HG02840 (cell line): ENCODE data around the gene SCNN1B.

Experiments
- ATAC-seq: cut with Tn5 transposase; IDR thresholded peaks from one replicate; pipeline ENCODE4 v1.9.1; 2021; ENCODE audit warnings: mild to moderate bottlenecking, moderate library complexity, moderate number of reproducible peaks; ENCODE audit not compliant: unreplicated experiment, low FRiP score

The SCNN1B gene

DNA sequence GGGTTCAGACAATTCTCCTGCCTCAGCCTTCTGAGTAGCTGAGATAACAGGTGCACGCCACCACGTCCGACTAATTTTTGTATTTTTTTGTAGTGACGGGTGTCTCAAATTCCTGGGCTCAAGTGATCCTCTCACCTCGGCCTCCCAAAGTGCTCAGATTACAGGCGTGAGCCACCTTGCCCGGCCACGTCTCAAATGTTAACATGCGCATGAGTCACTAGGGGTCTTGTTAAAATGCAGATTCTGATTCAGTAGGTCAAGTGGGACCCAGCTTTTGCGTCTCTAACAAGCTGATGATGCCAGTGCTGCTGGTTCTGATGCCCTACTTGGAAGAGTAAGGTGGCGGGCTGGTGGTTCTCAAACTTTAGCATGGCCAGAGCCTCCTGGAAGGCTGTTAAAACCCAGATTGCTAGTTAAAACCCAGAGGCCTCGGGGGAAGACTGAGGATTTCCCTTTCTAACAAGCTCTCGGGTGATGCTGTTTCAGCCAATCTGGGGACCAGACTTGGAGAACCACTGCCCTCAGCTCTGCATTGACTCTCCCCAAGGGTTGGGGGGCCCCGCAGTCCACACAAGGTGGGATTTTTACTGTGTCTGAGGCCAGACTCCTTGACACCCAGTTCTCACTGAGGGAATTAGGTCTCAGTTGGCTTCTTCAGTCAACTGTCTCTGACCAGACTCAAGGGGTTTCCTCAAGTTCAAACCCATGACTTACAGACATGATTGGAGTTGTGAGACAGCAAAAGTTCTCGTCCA is 17.9 kb downstream of the SCNN1B start:
- ATAC-seq = no peak

DNA sequence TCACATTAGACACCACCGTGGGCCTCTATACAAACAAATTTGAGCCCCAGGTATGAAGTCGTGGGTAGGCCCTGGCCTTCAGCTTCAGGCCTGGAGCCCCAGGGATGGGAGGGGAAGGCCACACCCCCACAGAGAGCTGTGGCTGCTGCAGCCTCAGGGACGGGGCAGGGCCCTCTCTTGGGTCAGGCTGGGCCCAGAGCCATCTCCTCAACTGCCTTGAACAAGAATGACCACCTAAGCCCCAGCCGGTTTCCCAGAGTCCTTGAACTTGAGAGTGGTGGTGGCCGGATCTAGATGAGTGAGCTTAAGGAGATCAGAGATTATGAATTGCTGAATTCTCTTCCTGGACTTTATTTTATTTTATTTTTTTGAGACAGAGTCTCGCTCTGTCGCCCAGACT is 18.6 kb downstream of the SCNN1B start:
- no peak for ATAC-seq

DNA sequence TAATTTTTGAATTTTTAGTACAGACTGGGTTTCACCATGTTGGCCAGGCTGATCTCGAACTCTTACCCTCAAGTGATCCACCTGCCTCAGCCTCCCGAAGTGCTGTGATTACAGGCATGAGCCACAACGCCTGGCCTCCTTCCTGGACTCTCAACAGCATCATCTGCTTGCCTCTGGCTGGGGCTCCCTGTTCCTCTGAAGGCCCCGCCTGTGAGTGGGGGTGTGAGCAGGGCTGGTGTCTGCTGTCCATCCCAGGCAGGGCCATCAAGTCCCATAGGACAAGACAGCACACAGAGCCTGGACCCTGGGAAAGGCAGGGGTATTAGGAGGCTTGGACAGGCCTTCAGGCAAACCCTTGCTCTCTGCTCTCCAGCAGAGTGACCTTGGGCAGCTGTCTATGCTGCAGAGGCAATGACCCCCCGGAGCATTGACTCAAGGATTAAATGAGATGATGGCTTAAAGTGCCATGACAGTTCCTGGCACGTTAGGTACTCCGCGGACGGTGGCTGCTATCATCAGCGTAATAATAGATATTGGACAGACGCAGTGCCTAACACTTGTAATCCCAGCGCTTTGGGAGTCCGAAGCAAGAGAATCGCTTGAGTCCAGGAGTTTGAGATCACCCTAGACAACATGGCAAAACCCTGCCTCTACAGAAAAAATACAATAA is 19.2 kb downstream of the SCNN1B start:
- ATAC-seq = no peak

DNA sequence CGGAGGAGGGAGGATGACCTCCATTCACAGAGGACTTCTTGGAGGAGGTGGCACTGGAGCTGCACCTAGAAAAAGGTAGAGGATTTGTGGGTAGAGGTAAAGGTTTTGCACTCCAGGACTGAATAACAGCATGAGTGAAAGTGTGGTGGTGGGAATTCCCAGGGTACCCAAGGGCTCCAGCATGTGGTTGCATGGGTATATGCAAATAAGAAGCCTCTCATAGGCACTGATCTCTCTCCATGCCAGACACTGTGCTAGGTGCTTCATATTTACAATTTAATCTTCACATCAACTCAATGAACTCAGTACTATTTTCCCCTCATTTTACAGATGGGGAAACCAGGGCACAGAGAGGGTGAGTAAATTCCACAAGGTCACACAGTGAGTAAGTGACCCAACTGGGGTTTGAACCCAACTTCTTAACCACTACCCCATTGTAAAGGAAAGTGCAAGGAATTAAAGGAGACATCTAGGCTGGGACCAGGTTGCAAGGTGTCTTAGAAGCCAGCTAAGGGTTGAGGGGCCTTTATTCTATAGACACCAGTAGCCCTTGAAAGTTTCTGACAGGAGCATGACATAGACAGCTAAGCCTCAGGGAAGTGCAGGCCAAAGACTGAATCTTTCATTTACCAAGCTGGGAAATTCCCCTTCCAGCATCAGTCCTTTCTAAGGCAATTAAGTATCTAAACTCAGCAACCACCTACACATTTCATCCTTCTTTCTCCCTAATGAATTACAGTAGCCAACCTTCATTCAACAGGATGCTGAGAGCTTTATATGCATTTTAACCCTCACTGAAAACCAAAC is 21.3 kb downstream of the SCNN1B start:
- ATAC-seq = no peak

DNA sequence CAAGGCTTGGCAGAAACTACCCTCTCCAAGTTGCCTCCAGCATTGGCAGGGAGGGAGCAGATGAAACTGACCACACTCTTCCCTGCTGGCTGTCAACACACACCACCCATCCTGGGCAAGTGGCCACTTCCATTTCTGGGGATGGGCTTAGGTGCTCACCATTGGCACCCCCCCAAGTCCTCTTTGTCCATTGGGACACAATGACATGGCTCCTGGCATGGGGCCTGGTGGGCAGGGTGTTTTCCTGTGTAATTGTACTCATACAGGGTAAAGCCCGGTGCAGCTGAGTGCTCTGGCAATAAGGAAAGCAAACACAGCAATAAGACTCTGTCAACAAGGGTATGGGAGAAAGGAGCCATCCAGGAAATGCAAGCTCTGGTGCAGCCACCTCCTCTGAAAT is 22.6 kb downstream of the SCNN1B start:
- ATAC-seq = no peak

DNA sequence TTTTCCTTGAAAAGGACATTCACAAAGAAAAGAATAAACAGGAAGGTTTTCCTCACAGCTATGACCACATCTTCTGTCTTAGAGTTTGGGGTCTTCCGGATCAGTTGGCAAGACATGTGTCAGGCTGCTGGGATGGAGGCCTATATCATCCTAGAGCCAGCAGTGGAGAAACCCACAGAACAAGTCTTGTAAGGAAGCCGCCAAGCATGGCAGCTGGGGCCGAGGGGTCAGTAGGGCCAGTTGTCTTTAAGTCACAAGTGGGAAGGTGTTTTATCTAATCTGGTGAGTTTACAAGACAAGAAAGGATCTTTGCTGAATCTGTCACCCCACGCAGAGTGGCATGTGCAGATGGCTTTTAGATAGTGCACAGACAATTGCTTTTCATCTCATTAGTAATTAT is 25.7 kb downstream of the SCNN1B start:
- ATAC-seq = no peak

DNA sequence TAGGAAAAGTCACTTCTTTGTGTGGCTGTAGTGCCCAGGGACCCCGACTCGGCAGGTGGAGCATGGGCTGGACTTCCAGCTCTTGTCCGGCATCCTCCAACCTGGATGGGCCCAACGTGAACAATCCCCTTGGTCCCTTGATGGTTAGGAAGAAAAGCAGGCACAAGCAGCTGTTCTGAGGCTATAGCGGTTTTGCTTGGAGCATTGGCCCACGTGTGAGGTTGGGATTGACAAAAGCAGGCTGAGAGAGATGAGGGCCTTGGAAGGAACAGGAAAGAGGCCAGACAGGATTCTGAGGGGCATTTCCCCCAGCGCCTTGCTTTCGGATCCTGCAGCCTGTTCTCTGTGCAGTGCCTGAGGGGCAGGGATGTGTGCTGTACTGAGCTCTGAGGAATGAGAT is 28.1 kb downstream of the SCNN1B start:
- ATAC-seq = no peak

DNA sequence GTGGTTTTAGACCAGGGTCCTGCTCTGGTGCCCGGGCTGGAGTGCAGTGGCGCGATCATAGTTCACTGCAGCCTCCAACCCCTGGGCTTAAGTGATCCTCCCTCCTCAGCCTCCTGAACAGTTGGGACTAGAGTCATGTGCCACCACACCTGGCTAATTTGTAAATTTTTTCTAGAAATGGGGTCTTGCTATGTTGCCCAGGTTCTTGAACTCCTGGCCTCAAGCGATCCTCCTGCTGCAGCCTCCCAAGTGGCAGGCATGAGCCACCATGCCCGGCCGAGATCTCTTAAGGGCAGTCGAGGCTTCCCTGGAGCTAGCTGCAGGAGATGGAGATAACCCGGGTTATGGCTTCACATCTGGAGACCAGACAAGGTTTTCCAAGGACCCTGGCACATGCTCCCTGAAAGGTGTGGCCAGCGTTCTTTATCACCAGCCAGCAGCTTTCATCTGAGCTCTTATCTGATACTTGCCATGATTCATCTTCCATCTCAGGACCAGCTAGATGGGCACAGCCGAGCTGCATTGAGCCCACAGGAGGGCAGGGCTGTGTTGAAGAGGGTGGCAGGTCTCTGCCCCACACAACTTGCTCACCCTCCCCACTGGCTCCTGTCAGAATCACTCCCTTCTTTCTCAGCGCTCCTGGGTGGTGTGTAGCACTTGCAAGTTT is 28.6 kb downstream of the SCNN1B start:
- no peak for ATAC-seq

DNA sequence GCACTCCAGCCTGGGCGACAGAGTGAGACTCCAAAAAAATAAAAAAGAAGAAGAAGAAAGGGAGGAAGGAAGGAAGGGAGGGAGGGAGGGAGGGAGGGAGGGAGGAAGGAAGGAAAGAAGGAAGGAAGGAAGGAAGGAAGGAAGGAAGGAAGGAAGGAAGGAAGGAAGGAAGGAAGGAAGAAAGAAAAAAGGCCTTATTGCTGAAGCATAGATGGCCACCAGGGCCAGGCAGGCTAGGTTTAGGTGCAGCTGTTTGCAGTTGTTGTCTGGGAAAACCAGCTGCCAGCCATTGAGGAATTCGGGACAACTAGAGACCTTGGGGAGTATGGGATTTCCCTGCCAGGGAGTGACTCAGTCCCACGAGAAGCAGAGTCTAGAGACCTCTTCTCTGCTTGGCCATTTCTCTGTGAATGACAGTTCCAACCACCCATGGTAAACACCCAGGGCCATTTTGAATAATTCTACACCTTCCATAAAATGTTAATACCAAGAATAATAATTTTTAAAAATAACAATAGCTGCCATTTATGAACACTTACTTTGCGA is 31.0 kb downstream of the SCNN1B start:
- ATAC-seq = no peak

DNA sequence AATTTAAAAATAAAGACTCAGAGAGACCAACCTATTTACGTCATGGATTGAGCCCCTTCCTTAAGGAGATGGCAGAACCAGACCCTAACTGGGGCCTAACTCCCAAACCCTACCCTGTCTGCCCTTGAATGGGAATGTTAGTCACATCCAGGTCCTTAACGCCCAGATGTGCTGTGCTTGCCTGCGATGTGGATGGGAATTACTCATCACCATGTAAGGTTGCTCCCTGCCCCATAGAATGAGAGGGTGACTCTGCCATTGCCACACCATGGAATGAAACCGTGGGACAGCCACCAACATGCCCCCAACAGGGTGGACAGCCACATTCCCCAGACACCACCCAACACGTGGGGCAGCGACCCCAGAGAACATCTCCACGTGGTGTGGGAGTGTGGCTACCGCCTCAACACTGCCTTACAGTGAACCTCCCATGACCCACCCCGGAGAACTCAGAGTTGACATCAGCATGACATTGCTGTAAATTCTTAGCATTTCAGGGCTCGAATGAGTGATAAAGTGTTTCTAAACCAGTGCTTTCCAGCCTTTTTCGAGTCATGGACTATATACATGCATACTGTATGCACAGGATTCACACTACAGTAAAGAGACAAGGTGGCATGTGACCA is 31.8 kb downstream of the SCNN1B start:
- ATAC-seq = no peak

DNA sequence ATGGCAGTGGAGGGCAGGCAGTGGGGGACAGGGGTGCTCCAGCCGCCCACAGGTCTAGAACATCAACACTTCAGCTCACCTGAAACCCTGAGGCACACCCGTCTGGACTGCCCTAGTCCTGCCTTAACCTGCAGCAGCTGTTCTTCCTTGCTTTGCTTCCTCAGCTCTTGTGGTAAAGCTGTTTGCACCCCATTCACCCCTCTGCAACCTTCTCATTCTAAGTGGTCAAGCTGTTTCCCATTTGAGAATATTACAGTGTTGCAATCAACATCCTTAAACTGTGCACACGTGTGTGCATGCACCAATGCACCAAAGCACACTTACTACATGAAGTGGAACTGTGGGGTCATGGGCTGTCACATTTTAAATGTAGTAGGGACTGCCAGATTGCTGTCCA is 32.4 kb downstream of the SCNN1B start:
- ATAC-seq = no peak

DNA sequence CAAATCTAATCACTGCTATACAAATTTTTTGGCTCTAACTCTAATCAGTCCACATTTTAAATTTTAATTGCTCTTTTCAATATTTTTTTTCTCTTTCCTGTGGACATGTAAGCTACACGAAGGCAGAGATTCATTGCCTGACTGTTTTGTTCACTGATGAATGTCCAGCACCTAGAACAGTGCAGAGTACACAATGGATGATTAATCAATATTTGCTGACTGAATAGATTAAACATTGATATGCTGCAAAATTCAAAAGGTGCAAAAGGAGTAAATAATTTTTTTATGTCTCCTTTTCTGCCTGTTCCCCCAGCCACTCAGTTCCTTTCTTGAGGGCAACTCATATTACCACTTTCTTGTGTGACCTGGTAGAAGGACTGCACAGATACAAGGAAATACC is 32.8 kb downstream of the SCNN1B start:
- ATAC-seq = no peak

DNA sequence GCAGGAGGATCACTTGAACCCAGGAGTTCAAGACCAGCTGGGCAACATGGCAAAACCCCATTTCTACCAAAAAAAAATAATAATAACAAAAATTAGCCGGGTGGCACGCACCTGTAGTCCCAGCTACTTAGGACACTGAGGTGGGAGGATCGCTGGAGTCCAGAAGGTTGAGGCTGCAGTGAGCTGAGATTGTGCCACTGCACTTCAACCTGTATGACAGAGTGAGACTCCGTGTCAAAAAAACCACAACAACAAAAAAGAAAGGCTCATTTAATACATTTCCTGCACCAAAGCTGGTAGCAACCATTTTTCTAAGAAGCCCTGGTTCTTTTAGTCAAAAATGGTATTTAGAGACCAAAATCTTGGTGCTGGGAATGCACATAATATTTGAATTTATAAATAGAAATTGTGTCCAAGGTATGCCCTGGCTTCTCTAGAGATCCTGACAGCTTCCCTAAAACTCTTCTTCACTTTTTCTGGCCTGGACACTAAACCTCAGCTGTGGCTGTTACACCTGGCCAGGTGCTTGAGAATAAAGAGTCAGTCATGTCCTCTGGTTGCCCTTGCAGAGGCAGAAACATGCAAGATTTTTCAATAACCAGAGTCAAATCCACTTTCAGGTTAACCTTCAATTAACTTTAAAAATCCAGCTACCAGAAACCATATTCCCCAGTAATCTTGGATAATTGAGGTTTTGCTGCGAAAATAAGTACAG is 35.9 kb downstream of the SCNN1B start:
- ATAC-seq = no peak

DNA sequence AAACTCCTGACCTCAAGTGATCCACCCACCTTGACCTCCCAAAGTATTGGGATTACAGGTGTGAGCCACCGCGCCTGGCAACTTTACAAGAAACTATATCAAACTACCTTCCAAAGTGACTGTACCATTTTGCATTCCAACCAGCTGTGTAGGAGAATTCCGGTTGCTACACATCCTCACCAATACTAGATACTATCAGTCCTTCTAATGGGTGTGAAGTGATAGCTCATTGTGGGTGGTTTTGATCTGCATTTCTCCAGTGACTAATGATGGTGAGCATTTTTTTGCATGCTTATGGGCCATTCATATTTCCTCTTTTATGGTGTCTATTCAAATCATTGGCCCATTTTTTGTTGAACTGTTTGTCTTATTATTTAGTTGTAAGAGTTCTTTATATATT is 37.7 kb downstream of the SCNN1B start:
- ATAC-seq = no peak

DNA sequence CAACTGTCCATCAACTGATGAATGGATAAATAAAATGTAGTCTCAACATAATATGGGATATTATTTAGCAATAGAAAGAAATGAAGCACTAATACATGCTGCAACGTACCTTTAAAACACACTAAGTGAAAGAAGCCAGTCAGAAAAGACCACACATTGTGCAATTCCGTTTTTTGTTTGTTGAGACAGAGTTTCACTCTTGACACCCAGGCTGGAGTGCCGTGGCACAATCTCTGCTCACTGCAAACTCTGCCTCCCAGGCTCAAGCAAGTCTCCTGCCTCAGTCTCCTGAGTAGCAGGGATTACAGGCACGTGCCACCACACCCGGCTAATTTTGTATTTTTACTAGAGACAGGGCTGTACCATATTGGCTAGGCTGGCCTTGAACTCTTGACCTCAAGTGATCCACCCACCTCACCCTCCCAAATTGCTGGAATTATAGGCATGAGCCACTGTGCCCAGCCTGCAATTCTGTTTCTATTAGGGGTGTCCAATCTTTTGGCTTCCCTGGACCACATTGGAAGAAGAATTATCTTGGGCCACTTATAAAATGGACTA is 40.1 kb downstream of the SCNN1B start:
- ATAC-seq = no peak

DNA sequence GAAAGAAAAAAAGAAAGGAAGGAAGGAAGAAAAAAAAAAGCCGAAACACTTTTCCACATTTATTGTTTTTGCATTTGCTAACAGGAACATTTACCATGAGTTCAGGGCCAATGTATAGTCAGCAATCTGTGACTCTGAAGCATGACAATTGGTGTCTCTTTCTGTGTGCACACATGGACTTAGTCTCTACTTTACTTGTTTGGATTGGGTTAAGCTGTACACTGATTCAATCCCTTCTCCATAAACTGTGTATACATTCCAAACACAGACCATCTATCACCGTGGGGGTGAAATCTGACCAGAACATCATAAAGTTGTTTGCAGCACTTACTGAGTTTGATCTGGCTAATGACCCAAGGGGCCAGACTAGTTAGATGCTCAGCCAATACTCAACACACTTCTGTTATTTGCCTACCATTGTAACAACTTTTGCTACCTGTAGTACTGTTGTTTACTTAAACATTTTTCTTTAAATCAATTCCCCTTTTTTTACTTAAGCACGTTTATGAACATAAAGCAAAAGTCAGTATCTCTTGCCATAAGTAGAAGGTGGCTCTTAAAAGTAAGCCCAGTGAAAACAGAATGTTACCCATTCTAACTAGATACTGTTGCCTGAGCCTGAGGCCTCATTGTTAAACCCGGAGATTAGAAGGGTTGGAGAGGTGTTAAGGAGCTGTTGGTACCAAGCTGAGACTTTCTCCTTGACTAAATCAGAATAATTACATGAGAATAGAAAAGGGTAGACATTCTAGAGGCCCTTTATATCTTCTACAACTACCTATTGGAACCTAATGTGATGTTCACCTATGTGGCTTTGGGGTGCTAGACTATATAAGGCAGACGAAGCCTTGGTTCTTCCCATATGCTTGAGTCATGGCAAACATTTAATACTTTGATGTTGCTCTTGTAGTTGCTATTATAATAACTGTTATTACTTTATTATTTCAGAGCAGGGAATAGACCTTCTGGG is 41.8 kb downstream of the SCNN1B start:
- ATAC-seq = no peak

DNA sequence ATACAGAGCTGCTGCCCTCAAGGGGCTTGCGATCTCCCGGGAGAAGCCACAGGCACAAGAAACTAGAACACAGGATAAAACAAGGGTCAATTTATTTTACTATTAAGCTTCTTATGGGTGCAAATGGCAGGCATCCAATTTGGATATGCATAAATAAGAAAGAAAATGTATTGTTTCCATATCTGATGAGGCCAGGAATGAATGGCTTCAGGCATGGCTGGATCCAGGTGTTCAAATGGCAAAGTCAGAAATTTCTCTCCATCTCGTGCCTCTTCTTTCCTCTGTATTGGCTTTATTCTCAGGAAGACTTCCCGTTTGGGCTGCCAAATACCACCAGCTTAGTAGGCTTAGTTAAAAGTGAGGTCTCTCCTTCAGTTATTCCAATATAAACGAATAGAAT is 43.1 kb downstream of the SCNN1B start:
- ATAC-seq = no peak
